OCI-LY3 (cell line): Measurements from ENCODE around the gene NBPF12.
"Not testable (repeated sequence)": the region's sequence is repeated elsewhere in the genome, so short reads cannot be mapped to it uniquely, and the experiment has no call there.

Experiments used
- H2AFZ ChIP-seq: fragments of 200-600, 300-600 bp; shearing (Covaris generic); 2 replicates; pipeline ENCODE4 v1.6.0; 2014; ENCODE audit warnings: antibody characterized with exemption, low read depth, low read length
- H3K27ac ChIP-seq: fragments of 200-600, 300-600 bp; sonication (generic); 2 replicates; pipeline ENCODE4 v1.5.1; 2014; ENCODE audit warnings: mild to moderate bottlenecking, low read length, moderate library complexity, mixed read lengths
- H3K27me3 ChIP-seq: fragments of 200-600, 300-600 bp; sonication (generic); 2 replicates; pipeline ENCODE4 v1.6.1; 2014; ENCODE audit warnings: low read depth, low read length, mixed read lengths
- H3K36me3 ChIP-seq: fragments of 200-600, 300-600 bp; sonication (generic); replicated peaks from 2 replicates; pipeline ENCODE3; 2014; ENCODE audit warnings: low read depth, low read length, mixed read lengths
- H3K4me1 ChIP-seq: fragments of 300-600, 200-600 bp; sonication (generic); 2 replicates; pipeline ENCODE4 v1.6.1; 2014; ENCODE audit warnings: low read length, mixed read lengths
- H3K4me2 ChIP-seq: fragments of 200-600, 300-600 bp; sonication (generic); 2 replicates; pipeline ENCODE4 v1.6.1; 2014; ENCODE audit warnings: low read length, mixed read lengths
- H3K4me3 ChIP-seq: fragments of 300-600, 200-600 bp; sonication (generic); 2 replicates; pipeline ENCODE4 v1.5.1; 2014; ENCODE audit warnings: antibody characterized with exemption, mild to moderate bottlenecking, low read length, moderate library complexity
- H3K79me2 ChIP-seq: fragments of 300-600, 200-600 bp; shearing (Covaris generic); 2 replicates; pipeline ENCODE4 v1.6.1; 2014; ENCODE audit warnings: mild to moderate bottlenecking, low read length, mixed read lengths
- H3K9ac ChIP-seq: fragments of 300-600, 200-600 bp; shearing (Covaris generic); 2 replicates; pipeline ENCODE4 v1.6.0; 2014; ENCODE audit warnings: mild to moderate bottlenecking, low read length, moderate library complexity
- H3K9me3 ChIP-seq: fragments of 200-600, 300-600 bp; shearing (Covaris generic); 2 replicates; pipeline ENCODE4 v1.6.1; 2014; ENCODE audit warnings: low read length, mixed read lengths; ENCODE audit not compliant: insufficient read depth
- H4K20me1 ChIP-seq: fragments of 200-600, 300-600 bp; sonication (generic); 2 replicates; pipeline ENCODE4 v1.6.1; 2016; ENCODE audit warnings: low read length, mixed read lengths; ENCODE audit not compliant: insufficient read depth
- TF ChIP-seq, protein P1 (sequence below): fragments of 200-600, 300-600 bp; sonication (generic); IDR thresholded peaks from 2 replicates; pipeline ENCODE4 v1.5.1; 2014; ENCODE audit warnings: antibody characterized with exemption, low read length, low read depth

Gene NBPF12

DNA sequence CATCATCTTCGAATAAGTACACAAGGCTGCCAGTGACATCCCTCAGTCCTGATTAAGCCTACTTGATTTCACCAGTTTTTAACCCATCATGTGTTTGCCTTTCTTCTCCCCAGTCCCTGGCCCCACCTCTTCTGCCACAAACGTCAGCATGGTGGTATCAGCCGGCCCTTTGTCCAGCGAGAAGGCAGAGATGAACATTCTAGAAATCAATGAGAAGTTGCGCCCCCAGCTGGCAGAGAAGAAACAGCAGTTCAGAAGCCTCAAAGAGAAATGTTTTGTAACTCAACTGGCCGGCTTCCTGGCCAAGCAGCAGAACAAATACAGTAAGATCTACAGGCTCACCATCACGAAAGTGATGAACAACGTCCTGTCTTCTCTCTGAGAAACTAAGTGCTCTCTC, 28.2 kb downstream of the NBPF12 start:
- not testable (repeated sequence) for H3K79me2 ChIP-seq, H3K4me3 ChIP-seq, H3K27me3 ChIP-seq, H3K36me3 ChIP-seq, H4K20me1 ChIP-seq, H3K9ac ChIP-seq, H3K4me1 ChIP-seq, H3K27ac ChIP-seq, H2AFZ ChIP-seq, H3K9me3 ChIP-seq, H3K4me2 ChIP-seq
- TF ChIP-seq, protein P1, sequence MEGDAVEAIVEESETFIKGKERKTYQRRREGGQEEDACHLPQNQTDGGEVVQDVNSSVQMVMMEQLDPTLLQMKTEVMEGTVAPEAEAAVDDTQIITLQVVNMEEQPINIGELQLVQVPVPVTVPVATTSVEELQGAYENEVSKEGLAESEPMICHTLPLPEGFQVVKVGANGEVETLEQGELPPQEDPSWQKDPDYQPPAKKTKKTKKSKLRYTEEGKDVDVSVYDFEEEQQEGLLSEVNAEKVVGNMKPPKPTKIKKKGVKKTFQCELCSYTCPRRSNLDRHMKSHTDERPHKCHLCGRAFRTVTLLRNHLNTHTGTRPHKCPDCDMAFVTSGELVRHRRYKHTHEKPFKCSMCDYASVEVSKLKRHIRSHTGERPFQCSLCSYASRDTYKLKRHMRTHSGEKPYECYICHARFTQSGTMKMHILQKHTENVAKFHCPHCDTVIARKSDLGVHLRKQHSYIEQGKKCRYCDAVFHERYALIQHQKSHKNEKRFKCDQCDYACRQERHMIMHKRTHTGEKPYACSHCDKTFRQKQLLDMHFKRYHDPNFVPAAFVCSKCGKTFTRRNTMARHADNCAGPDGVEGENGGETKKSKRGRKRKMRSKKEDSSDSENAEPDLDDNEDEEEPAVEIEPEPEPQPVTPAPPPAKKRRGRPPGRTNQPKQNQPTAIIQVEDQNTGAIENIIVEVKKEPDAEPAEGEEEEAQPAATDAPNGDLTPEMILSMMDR: peak; percentile 41

DNA sequence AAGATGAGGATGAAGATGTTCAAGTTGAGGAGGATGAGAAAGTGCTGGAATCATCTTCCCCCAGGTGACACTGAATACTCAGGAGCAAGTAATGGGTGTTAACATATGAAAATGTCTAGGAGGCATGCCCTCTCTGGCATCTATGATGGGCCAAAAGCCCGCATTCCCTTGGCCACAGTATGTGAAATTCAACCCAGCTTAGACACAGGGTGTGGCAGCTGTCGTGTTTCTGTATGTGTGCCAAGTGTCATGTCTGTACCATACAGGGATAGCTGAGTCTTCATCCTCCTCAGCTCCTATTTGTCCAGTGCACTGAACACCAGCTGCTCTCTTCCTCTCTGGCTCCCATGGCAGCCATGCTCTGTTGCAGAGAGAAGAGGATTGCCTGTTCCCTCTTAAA, 32.5 kb downstream of the NBPF12 start:
- H3K36me3 ChIP-seq, H3K4me2 ChIP-seq: not testable (repeated sequence)

DNA sequence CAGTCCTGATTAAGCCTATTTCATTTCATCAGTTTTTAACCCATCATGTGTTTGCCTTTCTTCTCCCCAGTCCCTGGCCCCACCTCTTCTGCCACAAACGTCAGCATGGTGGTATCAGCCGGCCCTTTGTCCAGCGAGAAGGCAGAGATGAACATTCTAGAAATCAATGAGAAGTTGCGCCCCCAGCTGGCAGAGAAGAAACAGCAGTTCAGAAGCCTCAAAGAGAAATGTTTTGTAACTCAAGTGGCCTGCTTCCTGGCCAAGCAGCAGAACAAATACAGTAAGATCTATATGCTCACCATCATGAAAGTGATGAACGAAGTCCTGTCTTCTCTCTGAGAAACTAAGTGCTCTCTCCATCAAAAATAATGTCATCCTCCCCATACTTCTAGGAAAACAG, 34.6 kb downstream of the NBPF12 start:
- not testable (repeated sequence) for H3K27ac ChIP-seq, H3K9me3 ChIP-seq, H3K4me2 ChIP-seq, H3K27me3 ChIP-seq, H2AFZ ChIP-seq, H3K4me1 ChIP-seq, H3K4me3 ChIP-seq, H3K79me2 ChIP-seq, H4K20me1 ChIP-seq, H3K36me3 ChIP-seq, H3K9ac ChIP-seq
- TF ChIP-seq, protein P1: peak; percentile 26; the same call in 1 of the 2 replicates

More for the DNA sequence above, 32.5 kb downstream of the NBPF12 start:
- H3K4me3 ChIP-seq, H3K79me2 ChIP-seq, H3K4me1 ChIP-seq, H3K27ac ChIP-seq, H4K20me1 ChIP-seq, H3K9ac ChIP-seq, H3K9me3 ChIP-seq, H3K27me3 ChIP-seq, H2AFZ ChIP-seq: not testable (repeated sequence)

DNA sequence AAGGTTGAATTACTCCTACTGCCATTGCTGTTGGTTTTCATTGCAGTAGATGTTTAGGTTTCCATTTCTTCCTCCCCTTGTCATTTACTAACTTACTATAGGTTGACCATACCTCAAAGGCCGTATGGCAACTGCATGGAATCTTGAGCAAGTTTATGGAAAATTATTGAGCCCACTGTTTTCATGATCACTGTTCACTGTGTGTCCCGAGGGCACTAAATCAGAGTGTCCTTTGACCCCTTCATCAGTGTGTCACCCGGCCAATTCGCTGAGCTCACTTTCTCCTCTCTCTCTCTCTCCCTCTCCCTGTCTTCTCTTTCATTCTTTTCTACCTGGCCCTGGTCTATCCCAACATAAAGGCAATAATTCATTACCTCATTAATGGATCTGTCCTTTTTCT, 47.7 kb downstream of the NBPF12 start:
- H3K9ac ChIP-seq, H3K4me2 ChIP-seq, H3K27ac ChIP-seq, H3K4me3 ChIP-seq, H4K20me1 ChIP-seq, H3K79me2 ChIP-seq, H3K27me3 ChIP-seq, H3K4me1 ChIP-seq, H3K36me3 ChIP-seq, H2AFZ ChIP-seq, H3K9me3 ChIP-seq: not testable (repeated sequence)

DNA sequence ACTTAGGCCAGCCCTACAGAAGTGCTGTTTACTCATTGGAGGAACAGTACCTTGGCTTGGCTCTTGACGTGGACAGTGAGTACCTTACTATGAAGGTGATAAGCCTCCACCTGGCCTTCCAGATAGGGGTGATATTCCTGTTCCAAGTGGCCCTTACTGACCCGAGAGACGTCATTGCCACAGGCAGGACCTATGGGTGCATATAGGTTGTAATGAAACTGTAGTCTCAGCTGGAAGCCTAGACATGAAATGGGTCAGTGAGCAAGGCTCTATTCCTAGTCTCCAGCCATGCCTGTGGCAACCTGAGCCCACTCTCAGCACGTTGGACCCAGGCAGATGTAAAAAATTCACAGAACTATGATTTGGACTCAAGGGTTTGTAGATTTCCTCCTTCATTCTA, 48.3 kb downstream of the NBPF12 start:
- not testable (repeated sequence) for H2AFZ ChIP-seq, H3K4me3 ChIP-seq, H3K36me3 ChIP-seq, H3K4me1 ChIP-seq, H3K9ac ChIP-seq, H3K27ac ChIP-seq, H3K9me3 ChIP-seq, H3K79me2 ChIP-seq, H3K4me2 ChIP-seq, H4K20me1 ChIP-seq, H3K27me3 ChIP-seq

DNA sequence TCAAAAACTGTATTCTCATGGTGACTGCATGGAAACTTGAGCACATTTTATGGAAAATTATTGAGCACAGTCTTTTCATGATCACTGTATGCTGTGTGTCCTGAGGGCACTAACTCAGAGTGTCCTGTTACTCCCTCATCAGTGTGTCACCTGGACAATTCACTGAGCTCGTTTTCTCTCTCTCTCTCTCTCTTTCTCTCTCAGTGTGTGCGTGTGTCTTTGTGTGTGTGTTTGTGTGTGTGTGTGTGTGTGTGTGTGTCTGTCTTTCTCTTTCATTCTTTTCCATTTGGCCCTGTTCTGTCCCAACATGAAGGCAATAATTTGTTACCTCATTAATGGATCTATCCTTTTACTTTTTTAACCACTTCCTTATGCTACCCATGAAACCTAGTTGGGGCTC, 49.4 kb downstream of the NBPF12 start:
- H3K9me3 ChIP-seq, H3K27ac ChIP-seq, H3K27me3 ChIP-seq, H4K20me1 ChIP-seq, H3K4me2 ChIP-seq, H3K4me3 ChIP-seq, H3K79me2 ChIP-seq, H3K9ac ChIP-seq, H2AFZ ChIP-seq, H3K4me1 ChIP-seq, H3K36me3 ChIP-seq: not testable (repeated sequence)

DNA sequence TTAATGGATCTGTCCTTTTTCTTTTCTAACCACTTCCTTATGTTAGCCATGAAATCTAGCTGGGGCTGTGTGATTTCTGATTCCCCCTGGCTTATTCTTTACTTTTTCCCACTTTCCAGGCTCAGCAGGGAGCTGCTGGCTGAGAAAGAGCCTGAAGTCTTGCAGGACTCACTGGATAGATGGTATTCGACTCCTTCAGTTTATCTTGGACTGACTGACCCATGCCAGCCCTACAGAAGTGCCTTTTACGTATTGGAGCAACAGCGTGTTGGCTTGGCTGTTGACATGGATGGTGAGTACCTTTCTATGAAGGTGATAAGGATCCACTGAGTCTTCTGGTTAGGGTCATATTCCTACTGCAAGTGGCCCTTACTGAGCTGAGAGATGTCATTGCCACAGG, 51.3 kb downstream of the NBPF12 start:
- H3K27me3 ChIP-seq, H3K9ac ChIP-seq, H3K79me2 ChIP-seq, H4K20me1 ChIP-seq, H3K9me3 ChIP-seq, H3K4me2 ChIP-seq, H2AFZ ChIP-seq, H3K27ac ChIP-seq, H3K4me1 ChIP-seq, H3K4me3 ChIP-seq, H3K36me3 ChIP-seq: not testable (repeated sequence)

DNA sequence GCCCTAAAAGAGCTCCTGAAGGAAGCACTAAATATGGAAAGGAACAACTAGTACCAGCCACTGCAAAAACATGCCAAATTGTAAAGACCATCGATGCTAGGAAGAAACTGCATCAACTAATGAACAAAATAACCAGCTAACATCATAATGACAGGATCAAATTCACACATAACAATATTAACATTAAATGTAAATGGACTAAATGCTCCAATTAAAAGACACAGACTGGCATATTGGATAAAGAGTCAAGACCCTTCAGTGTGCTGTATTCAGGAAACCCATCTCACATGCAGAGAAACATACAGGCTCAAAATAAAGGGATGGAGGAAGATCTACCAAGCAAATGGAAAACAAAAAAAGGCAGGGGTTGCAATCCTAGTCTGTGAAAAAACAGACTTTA, 70.4 kb downstream of the NBPF12 start:
- not testable (repeated sequence) for H2AFZ ChIP-seq, H3K27me3 ChIP-seq, H3K4me1 ChIP-seq, H3K4me2 ChIP-seq, H3K9me3 ChIP-seq, H3K4me3 ChIP-seq, H3K27ac ChIP-seq, H3K36me3 ChIP-seq, H3K79me2 ChIP-seq, H4K20me1 ChIP-seq, H3K9ac ChIP-seq

DNA sequence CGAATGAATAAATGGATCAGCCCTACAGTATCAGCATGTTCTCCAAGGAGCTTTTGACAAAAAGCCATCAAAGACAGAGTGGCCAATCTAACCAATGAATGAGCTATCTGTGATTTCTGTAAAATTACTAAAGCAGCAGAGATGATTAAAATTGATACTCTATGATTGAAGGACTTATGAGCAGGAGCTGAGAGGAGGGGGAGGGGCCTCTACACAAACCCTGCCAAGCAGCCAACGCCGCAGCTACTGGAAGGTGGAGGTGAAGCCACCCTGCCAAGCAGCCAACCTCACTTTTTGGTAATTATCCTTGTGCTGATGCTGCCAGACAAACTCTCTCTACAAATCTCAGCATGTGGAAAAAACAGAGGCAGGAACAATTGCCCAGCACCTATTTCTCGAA, 88.9 kb downstream of the NBPF12 start:
- H3K4me1 ChIP-seq, H3K4me3 ChIP-seq, H3K36me3 ChIP-seq, H3K9me3 ChIP-seq, H4K20me1 ChIP-seq, H3K4me2 ChIP-seq, H2AFZ ChIP-seq, H3K27ac ChIP-seq, H3K9ac ChIP-seq, H3K79me2 ChIP-seq: not testable (repeated sequence)
- H3K27me3 ChIP-seq: peaks cover 16% of the 10 kb centered on the region; the same call in 1 of the 2 replicates
